GM12873 (cell line): Measurements from ENCODE around the gene MAP2K5.

Experiments used
- TF ChIP-seq, protein P1 (sequence below): IDR thresholded peaks from 2 replicates; pipeline ENCODE4 v1.5.1; 2012; ENCODE audit warnings: low read depth, mild to moderate bottlenecking, moderate library complexity, low read length, control low read depth; ENCODE audit not compliant: insufficient read depth; ENCODE audit errors: missing control alignments

The MAP2K5 gene

DNA sequence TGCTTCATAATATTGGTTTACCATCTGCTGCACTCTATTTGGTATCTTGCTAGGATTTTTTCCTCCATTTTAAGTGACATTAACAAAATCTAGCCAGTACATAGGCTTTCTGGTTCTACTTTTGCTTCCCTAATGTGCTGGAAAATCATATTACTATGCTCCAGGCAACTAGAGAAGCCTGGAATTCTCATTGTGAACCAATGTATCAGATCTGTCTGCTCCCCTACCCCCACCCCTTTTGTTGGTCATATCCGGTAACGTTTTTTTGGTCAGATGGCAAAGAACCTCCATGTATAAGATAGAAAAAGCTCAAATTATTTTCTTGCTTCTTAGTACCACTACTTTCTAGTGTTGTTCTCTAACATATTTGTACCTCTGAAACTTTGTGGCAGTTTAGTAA is 17.1 kb downstream of the MAP2K5 start:
- TF ChIP-seq, protein P1, sequence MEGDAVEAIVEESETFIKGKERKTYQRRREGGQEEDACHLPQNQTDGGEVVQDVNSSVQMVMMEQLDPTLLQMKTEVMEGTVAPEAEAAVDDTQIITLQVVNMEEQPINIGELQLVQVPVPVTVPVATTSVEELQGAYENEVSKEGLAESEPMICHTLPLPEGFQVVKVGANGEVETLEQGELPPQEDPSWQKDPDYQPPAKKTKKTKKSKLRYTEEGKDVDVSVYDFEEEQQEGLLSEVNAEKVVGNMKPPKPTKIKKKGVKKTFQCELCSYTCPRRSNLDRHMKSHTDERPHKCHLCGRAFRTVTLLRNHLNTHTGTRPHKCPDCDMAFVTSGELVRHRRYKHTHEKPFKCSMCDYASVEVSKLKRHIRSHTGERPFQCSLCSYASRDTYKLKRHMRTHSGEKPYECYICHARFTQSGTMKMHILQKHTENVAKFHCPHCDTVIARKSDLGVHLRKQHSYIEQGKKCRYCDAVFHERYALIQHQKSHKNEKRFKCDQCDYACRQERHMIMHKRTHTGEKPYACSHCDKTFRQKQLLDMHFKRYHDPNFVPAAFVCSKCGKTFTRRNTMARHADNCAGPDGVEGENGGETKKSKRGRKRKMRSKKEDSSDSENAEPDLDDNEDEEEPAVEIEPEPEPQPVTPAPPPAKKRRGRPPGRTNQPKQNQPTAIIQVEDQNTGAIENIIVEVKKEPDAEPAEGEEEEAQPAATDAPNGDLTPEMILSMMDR = no peak

DNA sequence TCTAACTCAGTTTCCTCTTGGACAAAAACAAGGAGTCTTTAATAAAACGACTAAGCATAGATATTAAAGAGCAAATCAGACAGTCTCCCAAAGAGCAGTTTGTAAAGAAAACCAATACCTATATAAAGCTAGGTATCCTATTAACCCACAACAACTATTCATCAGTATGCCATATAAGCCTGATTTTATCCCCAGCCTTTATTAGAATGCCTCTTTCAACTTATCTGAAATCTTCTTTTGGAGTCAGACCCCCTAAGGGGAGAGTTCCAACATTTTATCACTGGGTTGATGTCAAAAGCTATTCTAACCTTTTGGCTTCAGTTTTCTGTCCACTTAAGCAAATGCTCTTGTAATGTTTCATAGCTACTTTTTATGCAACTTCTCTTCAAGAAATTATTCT is 17.8 kb downstream of the MAP2K5 start:
- TF ChIP-seq, protein P1 = no peak

DNA sequence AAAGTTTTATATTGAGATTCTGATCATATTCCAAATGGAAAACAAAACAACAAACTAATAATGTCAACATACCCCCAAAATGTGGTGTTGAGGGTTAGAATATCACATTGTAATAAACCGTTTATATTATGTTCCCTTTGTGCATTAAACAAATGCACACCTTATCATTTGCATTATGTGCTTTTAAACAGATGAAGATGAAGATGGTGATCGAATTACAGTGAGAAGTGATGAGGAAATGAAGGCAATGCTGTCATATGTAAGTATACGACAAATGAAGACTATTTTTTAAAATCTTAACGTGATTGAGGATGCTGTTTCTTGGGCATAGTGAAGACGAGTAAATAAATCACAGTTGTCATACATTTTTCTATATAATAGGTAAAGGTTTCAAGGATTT is 20.6 kb downstream of the MAP2K5 start:
- TF ChIP-seq, protein P1 = no peak

DNA sequence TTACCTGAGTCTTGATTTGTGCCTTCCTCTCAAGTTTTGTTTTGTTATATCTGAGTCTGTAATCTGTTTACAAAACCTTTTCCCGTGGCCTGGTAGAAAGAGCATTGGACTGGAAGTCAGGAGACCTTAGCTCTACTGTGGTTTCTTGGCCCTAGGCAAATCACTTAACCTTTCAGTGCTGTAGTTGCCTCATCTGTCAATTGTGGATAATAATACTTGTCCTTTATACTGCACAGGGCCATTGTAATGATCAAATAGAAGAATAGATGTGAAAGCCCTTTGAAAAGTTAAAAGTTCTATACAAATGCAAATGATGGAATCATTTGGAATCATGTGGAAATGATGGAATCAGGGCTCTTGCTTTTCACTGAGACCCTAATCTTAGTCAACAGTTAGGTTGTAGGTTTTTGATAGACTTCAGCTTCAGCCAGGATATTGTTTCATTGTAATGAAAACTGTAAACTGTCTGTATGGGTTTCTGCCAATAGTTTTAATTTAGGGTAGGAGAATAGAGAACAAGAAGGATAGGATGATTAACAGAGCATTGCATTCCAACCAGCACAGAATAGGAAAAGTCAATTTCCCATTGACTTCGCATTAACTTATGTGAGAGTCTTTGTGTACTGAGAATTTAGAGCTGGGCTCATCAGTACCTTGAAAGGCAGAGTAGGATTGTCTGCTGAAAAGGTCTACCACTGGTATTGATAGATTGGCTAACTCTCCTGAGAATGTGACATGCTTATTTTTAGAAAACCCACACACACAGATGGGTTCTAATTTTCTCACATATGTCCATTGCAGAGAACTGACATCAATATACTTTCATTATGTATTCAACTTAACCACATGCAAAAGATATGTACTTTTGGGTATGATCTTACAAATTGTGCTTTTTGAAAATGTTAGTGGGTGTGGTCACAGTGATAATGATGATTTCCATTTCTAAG is 21.8 kb downstream of the MAP2K5 start:
- TF ChIP-seq, protein P1 = no peak

DNA sequence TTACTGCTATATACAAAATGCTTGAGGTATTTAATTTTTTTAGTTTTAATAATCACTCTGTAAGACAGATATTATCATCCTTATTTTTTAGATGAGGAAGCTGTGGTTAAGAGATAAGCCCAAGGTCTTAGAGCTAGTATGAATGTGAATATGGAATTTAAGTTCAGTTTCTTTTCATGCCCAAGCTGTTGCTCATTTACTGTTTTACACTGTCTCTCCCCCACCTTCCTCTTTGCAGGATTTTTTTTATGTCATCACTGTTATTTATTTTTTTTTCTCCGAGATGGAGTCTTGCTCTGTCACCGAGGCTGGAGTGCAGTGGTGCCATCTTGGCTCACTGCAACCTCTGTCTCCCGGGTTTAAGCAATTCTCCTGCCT is 22.5 kb downstream of the MAP2K5 start:
- TF ChIP-seq, protein P1 = no peak

DNA sequence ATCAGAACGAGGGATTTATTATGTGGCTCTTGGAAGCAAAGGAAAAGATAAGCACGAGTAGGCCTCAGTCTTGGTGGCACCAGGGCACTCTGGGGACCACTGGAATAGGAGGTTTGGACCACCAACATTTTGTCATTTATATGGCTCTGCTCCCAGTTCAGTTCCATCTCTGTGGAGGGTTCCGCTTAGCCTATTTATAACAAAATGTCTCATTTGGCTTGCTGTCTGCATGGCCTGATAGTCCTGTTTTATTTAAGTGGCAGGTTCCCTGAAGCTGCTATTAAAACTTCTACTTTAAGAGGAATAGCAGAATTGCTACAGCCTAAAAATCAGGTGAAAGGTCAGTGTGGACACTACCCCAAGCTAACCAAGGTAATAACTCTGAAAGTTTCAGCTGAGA is 27.2 kb downstream of the MAP2K5 start:
- TF ChIP-seq, protein P1 = no peak

DNA sequence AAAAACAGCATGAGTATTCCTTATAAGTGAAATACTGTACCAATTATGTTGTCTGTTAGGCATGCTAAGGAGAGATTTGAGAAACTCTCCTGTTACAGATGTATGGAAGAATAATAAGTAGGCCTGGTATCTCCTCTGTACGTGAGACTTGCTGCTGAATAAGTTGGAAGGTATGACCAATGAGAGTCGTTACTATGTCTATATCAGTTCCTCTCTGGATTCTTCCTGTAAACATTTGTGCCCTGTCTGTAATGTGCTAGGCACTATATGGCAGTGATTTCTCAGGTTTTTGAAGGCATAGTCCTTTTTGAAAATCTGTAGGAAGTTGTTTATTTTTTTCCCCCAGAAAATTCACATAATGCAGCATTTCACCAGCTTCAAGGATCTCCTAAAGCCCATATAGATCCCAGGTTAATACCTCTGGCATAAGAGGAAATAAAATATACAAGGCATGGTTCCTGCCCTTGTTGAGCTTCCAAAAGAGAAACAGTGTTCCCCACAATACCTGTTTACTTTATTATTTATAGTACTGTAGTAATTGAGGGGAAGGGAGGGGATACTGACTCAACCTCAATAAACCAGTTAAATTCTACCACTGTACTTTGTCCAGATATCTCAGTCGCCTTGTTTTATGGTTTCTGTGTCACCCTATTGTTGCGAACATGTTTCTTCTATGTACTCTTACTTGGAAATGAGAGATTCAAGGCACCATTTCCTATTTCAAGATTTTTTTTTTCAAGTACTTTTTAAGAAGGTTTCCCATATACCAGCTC is 28.6 kb downstream of the MAP2K5 start:
- TF ChIP-seq, protein P1 = no peak
